SK-MEL-5 (cell line): ENCODE data around the gene CDKAL1. TPM values are rescaled to one million over a fixed set of nuclear protein-coding genes. Genes with fewer than 3 reads are reported as not detected.

Source experiments
- DNase-seq: peaks from one replicate; pipeline ENCODE4 v3.0.0-alpha.2; 2016; ENCODE audit warnings: low read depth, low spot score
- in situ Hi-C: cut with HindIII; loops from 2 replicates; pipeline ENCODE4 v1.10.0; 2016; ENCODE audit warnings: low sequenced_read_pairs, high pct_unique_total_duplicates, low pct_unique_long_range_greater_than_20kb
- total RNA-seq: library from RNA; depleted of rRNA; stranded (reverse); fragments of >200 nt; shearing (Covaris generic); gene quantifications from 2 replicates; pipeline ENCODE4 v1.2.3, GENCODE V29; 2014

The CDKAL1 gene
- total RNA-seq, 1 experiment from 2014 or later, result 32.7 TPM

- in situ Hi-C loops, result no loop called here
- DNase-seq, result no peak
Observed at GRCh38 chr6:20771409-20771808, 237.2 kb downstream of the CDKAL1 start.

GRCh38 chr6:20773822-20774221, 239.6 kb downstream of the CDKAL1 start:
- no peak for DNase-seq
- in situ Hi-C loops, result no loop called here

GRCh38 chr6:20775981-20776380, 241.7 kb downstream of the CDKAL1 start:
- in situ Hi-C loops, result no loop called here
- no peak for DNase-seq

GRCh38 chr6:20777801-20778200, 243.5 kb downstream of the CDKAL1 start:
- in situ Hi-C loops, result no loop called here
- DNase-seq, result no peak

- no peak for DNase-seq
Observed at GRCh38 chr6:20778459-20778858, 244.2 kb downstream of the CDKAL1 start.

GRCh38 chr6:20778912-20779311, 244.7 kb downstream of the CDKAL1 start:
- in situ Hi-C loops, result no loop called here
- DNase-seq, result no peak

More at GRCh38 chr6:20778459-20778858, 244.2 kb downstream of the CDKAL1 start:
- in situ Hi-C loops, result no loop called here

- in situ Hi-C loops, result no loop called here
- peak; percentile 61 for DNase-seq
Observed at GRCh38 chr6:20789162-20789561, 254.9 kb downstream of the CDKAL1 start.

GRCh38 chr6:20790032-20790791, 256.0 kb downstream of the CDKAL1 start:
- in situ Hi-C loops, result no loop called here
- no peak for DNase-seq

GRCh38 chr6:20791074-20791473, 256.8 kb downstream of the CDKAL1 start:
- in situ Hi-C loops, result no loop called here
- peak; percentile 85 for DNase-seq

- in situ Hi-C loops, result no loop called here
- no peak for DNase-seq
Observed at GRCh38 chr6:20791944-20792343, 257.7 kb downstream of the CDKAL1 start.

GRCh38 chr6:20793174-20793573, 258.9 kb downstream of the CDKAL1 start:
- no peak for DNase-seq
- in situ Hi-C loops, result no loop called here

- in situ Hi-C loops, result no loop called here
- DNase-seq, result no peak
Observed at GRCh38 chr6:20797597-20797996, 263.3 kb downstream of the CDKAL1 start.

- in situ Hi-C loops, result no loop called here
- DNase-seq, result peak; percentile 51
Observed at GRCh38 chr6:20800229-20800628, 266.0 kb downstream of the CDKAL1 start.

- in situ Hi-C loops, result no loop called here
- DNase-seq, result no peak
Observed at GRCh38 chr6:20800653-20801052, 266.4 kb downstream of the CDKAL1 start.

GRCh38 chr6:20801595-20801994, 267.3 kb downstream of the CDKAL1 start:
- DNase-seq, result no peak
- in situ Hi-C loops, result no loop called here

GRCh38 chr6:20802596-20802995, 268.3 kb downstream of the CDKAL1 start:
- in situ Hi-C loops, result no loop called here
- DNase-seq, result no peak

- DNase-seq, result no peak
- in situ Hi-C loops, result no loop called here
Observed at GRCh38 chr6:20805021-20805420, 270.8 kb downstream of the CDKAL1 start.

GRCh38 chr6:20806669-20807068, 272.4 kb downstream of the CDKAL1 start:
- in situ Hi-C loops, result no loop called here

GRCh38 chr6:20808439-20808838, 274.2 kb downstream of the CDKAL1 start:
- in situ Hi-C loops, result no loop called here
- DNase-seq, result no peak

More at GRCh38 chr6:20806669-20807068, 272.4 kb downstream of the CDKAL1 start:
- DNase-seq, result no peak
